DMS153 treated with DMSO at 0.1 percent for 48 hours (cell line): Measurements from ENCODE around the gene ASTL.

Experiments used
- DNase-seq: peaks from one replicate; lab custom pipeline; 2025; ENCODE audit not compliant: unreplicated experiment; lab: John Stamatoyannopoulos, UW

Gene ASTL

GRCh38 chr2:96130483-96130882 is 7.8 kb downstream of the ASTL start:
- DNase-seq, result no peak

- no peak for DNase-seq
Measured at GRCh38 chr2:96129528-96130120, 8.7 kb downstream of the ASTL start.

GRCh38 chr2:96128456-96128855 is 9.8 kb downstream of the ASTL start:
- no peak for DNase-seq

- DNase-seq, result no peak
Measured at GRCh38 chr2:96124406-96125265, 13.7 kb downstream of the ASTL start.

GRCh38 chr2:96123936-96124335 is 14.4 kb downstream of the ASTL start:
- DNase-seq, result no peak

GRCh38 chr2:96123290-96123689 is 15.0 kb downstream of the ASTL start:
- DNase-seq, result no peak

- DNase-seq, result no peak
Measured at GRCh38 chr2:96122391-96122790, 15.9 kb downstream of the ASTL start.

- DNase-seq, result no peak
Measured at GRCh38 chr2:96121414-96121813, 16.9 kb downstream of the ASTL start.

GRCh38 chr2:96120991-96121390 is 17.3 kb downstream of the ASTL start:
- no peak for DNase-seq

- no peak for DNase-seq
Measured at GRCh38 chr2:96120091-96120720, 18.1 kb downstream of the ASTL start.

- no peak for DNase-seq
Measured at GRCh38 chr2:96119389-96119751, 18.9 kb downstream of the ASTL start.

GRCh38 chr2:96118698-96119388 is 19.5 kb downstream of the ASTL start:
- no peak for DNase-seq

GRCh38 chr2:96117701-96118588 is 20.4 kb downstream of the ASTL start:
- DNase-seq, result no peak

- no peak for DNase-seq
Measured at GRCh38 chr2:96116879-96117533, 21.3 kb downstream of the ASTL start.

- no peak for DNase-seq
Measured at GRCh38 chr2:96116424-96116878, 21.9 kb downstream of the ASTL start, which contains the start of gene ADRA2B. ADRA2B (minus strand) TSS chr2:96116571; CDS start chr2:96116149, 422 bp downstream.

GRCh38 chr2:96115631-96116423 is 22.5 kb downstream of the ASTL start:
- DNase-seq, result no peak

GRCh38 chr2:96114903-96115581 is 23.3 kb downstream of the ASTL start:
- no peak for DNase-seq

- DNase-seq, result no peak
Measured at GRCh38 chr2:96114546-96114902, 23.8 kb downstream of the ASTL start.

GRCh38 chr2:96113951-96114350 is 24.4 kb downstream of the ASTL start:
- DNase-seq, result no peak
